ENCODE data around the gene LCE7A.

DNA sequence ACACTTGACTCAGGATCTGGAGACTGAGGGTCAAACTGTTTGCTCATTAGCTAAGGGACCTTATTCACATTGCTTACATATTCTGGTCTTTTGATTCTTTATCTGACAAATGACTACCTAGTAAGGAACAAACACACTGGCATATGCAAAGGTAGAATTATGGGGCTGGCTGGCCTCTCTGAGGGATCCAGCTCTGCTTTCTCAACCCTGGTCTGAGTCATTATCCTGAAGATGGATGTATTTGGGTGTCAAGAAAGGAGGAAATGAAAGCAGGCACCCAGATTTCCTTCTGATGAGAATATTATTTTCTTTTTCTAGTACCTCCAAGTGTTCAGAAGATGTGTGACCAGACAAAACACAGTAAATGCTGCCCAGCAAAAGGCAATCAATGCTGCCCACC is 24.3 kb downstream of the LCE7A start:
- TF ChIP-seq POLR2AphosphoS5 (IDR thresholded peaks at IDR 0.05; ENCODE audit: low read depth, low read length) (no peak), TAF1 (IDR thresholded peaks at IDR 0.05; ENCODE audit: borderline replicate concordance, insufficient read depth, low read length) (no peak), FOXP2 (optimal IDR thresholded peaks at IDR 0.05; ENCODE audit: borderline replicate concordance, extremely low read depth, extremely low read length, insufficient read depth) (no peak)
- TF ChIP-seq, protein P1, sequence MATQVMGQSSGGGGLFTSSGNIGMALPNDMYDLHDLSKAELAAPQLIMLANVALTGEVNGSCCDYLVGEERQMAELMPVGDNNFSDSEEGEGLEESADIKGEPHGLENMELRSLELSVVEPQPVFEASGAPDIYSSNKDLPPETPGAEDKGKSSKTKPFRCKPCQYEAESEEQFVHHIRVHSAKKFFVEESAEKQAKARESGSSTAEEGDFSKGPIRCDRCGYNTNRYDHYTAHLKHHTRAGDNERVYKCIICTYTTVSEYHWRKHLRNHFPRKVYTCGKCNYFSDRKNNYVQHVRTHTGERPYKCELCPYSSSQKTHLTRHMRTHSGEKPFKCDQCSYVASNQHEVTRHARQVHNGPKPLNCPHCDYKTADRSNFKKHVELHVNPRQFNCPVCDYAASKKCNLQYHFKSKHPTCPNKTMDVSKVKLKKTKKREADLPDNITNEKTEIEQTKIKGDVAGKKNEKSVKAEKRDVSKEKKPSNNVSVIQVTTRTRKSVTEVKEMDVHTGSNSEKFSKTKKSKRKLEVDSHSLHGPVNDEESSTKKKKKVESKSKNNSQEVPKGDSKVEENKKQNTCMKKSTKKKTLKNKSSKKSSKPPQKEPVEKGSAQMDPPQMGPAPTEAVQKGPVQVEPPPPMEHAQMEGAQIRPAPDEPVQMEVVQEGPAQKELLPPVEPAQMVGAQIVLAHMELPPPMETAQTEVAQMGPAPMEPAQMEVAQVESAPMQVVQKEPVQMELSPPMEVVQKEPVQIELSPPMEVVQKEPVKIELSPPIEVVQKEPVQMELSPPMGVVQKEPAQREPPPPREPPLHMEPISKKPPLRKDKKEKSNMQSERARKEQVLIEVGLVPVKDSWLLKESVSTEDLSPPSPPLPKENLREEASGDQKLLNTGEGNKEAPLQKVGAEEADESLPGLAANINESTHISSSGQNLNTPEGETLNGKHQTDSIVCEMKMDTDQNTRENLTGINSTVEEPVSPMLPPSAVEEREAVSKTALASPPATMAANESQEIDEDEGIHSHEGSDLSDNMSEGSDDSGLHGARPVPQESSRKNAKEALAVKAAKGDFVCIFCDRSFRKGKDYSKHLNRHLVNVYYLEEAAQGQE (IDR thresholded peaks at IDR 0.05; ENCODE audit: insufficient read depth in 1 of 2, low read depth in 2 of 2, low read length in 2 of 2), result no peak
